Transverse colon (tissue), 4 donors: ENCODE results near the gene FBXL17.

Experiments
- CTCF ChIP-seq, 5 experiments: fragments of 200-600 bp in 3 of 5; fragments of 450-650 bp in 2 of 5; sonication (generic) in 3 of 5; IDR thresholded peaks; 1 replicate in 2 of 5; 2 replicates in 3 of 5; pipeline ENCODE4 v1.5.1; 2016 to 2017; ENCODE audit warnings: antibody characterized with exemption in 5 of 5, inconsistent platforms in 3 of 5, mild to moderate bottlenecking in 2 of 5, moderate library complexity in 1 of 5
- EP300 ChIP-seq: sonication (generic); formaldehyde crosslinking; IDR thresholded peaks from one replicate; pipeline ENCODE4 v1.6.1; 2017; ENCODE audit warnings: antibody characterized with exemption, low read depth
- POLR2A ChIP-seq: fragments of 450-650 bp; IDR thresholded peaks from one replicate; pipeline ENCODE4 v1.6.1; 2016; ENCODE audit warnings: antibody characterized with exemption, mild to moderate bottlenecking, moderate library complexity
- POLR2AphosphoS5 ChIP-seq, 3 donors: sonication (generic); formaldehyde crosslinking; IDR thresholded peaks; one replicate each; pipeline ENCODE4 v1.6.1; 2016; ENCODE audit warnings: antibody characterized with exemption in 3 of 3

- TF ChIP-seq CTCF (IDR thresholded peaks at IDR 0.05) (no peak), EP300 (no peak), POLR2AphosphoS5 (IDR thresholded peaks at IDR 0.05) (no peak), POLR2A (no peak)
Observed at GRCh38 chr5:108078882-108079281, 303.0 kb downstream of the FBXL17 start.
